ENCODE results near the gene SMARCA4.

DNA sequence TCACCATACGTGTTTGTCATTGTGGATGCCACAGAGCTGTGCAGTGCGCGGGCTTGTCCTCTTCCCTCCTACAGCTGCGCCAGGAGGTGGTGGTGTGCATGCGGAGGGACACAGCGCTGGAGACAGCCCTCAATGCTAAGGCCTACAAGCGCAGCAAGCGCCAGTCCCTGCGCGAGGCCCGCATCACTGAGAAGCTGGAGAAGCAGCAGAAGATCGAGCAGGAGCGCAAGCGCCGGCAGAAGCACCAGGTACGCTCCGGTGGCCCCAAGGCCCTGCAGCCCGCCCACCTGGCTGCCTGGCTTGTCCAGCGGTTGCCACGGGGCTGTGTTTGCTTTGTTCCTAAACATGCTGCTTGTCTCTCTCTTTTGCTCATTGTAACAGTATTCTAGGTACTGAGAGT is 30.2 kb downstream of the SMARCA4 start:
- TF ChIP-seq GATA3 (IDR thresholded peaks at IDR 0.05; ENCODE audit: low read depth, low read length), result no peak
- TF ChIP-seq GATA2 (IDR thresholded peaks at IDR 0.05; ENCODE audit: low read depth, low read length), result no peak

All from SH-SY5Y (cell line).